OCI-LY1 (cell line): ENCODE results near the gene SULT6B1.

Source experiments
- EZH2 ChIP-seq: fragments of 200-600 bp; sonication (generic), shearing (Covaris generic); IDR thresholded peaks from 2 replicates; pipeline ENCODE4 v1.8.0; 2017; ENCODE audit warnings: borderline replicate concordance, mixed run types, mild to moderate bottlenecking, antibody characterized with exemption, low read length, moderate library complexity, mixed read lengths
- TF ChIP-seq, protein P1 (sequence below): fragments of 200-600 bp; sonication (generic), shearing (Covaris generic); IDR thresholded peaks from 2 replicates; pipeline ENCODE4 v1.5.1; 2017; ENCODE audit warnings: mild to moderate bottlenecking, antibody characterized with exemption, low read length, moderate library complexity, mixed read lengths

DNA sequence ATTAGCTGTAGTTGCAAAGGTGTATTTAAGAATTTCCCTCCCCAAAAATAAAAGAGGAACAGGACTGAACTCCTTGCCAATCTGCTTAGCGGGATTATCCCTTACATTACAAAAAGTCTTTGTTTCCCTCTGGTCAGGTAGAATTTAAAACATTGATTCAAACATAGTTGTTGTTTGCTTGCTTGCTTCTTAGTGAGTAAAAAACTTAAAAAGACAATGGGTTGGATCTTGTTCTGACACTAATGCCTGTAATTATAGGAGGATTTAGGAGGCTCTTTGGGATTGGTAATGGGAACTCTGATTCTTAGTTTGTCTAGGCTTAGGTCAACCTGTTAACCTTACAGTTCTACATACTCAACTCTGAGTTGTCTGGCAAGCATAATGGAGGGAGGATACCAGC is 4.1 kb upstream of the SULT6B1 start:
- TF ChIP-seq, protein P1, sequence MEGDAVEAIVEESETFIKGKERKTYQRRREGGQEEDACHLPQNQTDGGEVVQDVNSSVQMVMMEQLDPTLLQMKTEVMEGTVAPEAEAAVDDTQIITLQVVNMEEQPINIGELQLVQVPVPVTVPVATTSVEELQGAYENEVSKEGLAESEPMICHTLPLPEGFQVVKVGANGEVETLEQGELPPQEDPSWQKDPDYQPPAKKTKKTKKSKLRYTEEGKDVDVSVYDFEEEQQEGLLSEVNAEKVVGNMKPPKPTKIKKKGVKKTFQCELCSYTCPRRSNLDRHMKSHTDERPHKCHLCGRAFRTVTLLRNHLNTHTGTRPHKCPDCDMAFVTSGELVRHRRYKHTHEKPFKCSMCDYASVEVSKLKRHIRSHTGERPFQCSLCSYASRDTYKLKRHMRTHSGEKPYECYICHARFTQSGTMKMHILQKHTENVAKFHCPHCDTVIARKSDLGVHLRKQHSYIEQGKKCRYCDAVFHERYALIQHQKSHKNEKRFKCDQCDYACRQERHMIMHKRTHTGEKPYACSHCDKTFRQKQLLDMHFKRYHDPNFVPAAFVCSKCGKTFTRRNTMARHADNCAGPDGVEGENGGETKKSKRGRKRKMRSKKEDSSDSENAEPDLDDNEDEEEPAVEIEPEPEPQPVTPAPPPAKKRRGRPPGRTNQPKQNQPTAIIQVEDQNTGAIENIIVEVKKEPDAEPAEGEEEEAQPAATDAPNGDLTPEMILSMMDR: no peak
- TF ChIP-seq EZH2: no peak
